Trophoblast cell (in vitro differentiated cells and primary cell): ENCODE data around the gene HECW1.
"Not testable (repeated sequence)": the region's sequence is repeated elsewhere in the genome, so short reads cannot be mapped to it uniquely, and the experiment has no call there.

Experiments
- DNase-seq, 2 donors: peaks; one replicate each; pipeline ENCODE4 v3.0.0-alpha.2; 2016
- H2AFZ ChIP-seq: 2 replicates; pipeline ENCODE4 v1.6.1; 2013; ENCODE audit warnings: low read length, moderate library complexity, mild to moderate bottlenecking; ENCODE audit not compliant: insufficient read depth, poor library complexity
- H2AK5ac ChIP-seq: 2 replicates; pipeline ENCODE4 v1.6.1; 2013; ENCODE audit warnings: mild to moderate bottlenecking, low read length
- H2BK120ac ChIP-seq: 2 replicates; pipeline ENCODE4 v1.6.1; 2013; ENCODE audit warnings: low read length, mild to moderate bottlenecking, moderate library complexity; ENCODE audit not compliant: insufficient read depth, poor library complexity
- H2BK12ac ChIP-seq: 2 replicates; pipeline ENCODE4 v1.6.1; 2013; ENCODE audit warnings: mild to moderate bottlenecking, low read length, moderate library complexity
- H2BK5ac ChIP-seq: 2 replicates; pipeline ENCODE4 v1.6.1; 2013; ENCODE audit warnings: low read length, low read depth, moderate library complexity, mild to moderate bottlenecking; ENCODE audit not compliant: poor library complexity
- H3K14ac ChIP-seq: 2 replicates; pipeline ENCODE4 v1.6.1; 2013; ENCODE audit warnings: mild to moderate bottlenecking, low read length
- H3K18ac ChIP-seq: 2 replicates; pipeline ENCODE4 v1.6.1; 2013; ENCODE audit warnings: mild to moderate bottlenecking, low read length
- H3K23ac ChIP-seq: 2 replicates; pipeline ENCODE4 v1.6.1; 2013; ENCODE audit warnings: low read length
- H3K27ac ChIP-seq: 2 replicates; pipeline ENCODE4 v1.5.1; 2013; ENCODE audit warnings: low read depth, mild to moderate bottlenecking, inconsistent platforms, low read length, moderate library complexity
- H3K27me3 ChIP-seq: 2 replicates; pipeline ENCODE4 v1.6.1; 2013; ENCODE audit warnings: inconsistent platforms, mild to moderate bottlenecking, low read length, moderate library complexity; ENCODE audit not compliant: insufficient read depth
- H3K36me3 ChIP-seq, 2 experiments: 1 replicate in 1 of 2; 2 replicates in 1 of 2; pipeline ENCODE4 v1.6.1; 2013; ENCODE audit warnings: low read length in 2 of 2, mild to moderate bottlenecking in 2 of 2, moderate library complexity in 1 of 2; ENCODE audit not compliant: insufficient read depth in 2 of 2, control insufficient read depth in 1 of 2
- H3K4ac ChIP-seq: 2 replicates; pipeline ENCODE4 v1.6.1; 2013; ENCODE audit warnings: low read depth, mild to moderate bottlenecking, low read length, moderate library complexity
- H3K4me1 ChIP-seq, 2 experiments: 1 replicate in 1 of 2; 2 replicates in 1 of 2; pipeline ENCODE4 v1.6.1; 2013; ENCODE audit warnings: low read length in 2 of 2, mild to moderate bottlenecking in 2 of 2, moderate library complexity in 1 of 2; ENCODE audit not compliant: insufficient read depth in 2 of 2, control insufficient read depth in 1 of 2
- H3K4me2 ChIP-seq: 2 replicates; pipeline ENCODE4 v1.6.1; 2013; ENCODE audit warnings: inconsistent platforms, mild to moderate bottlenecking, low read length, moderate library complexity
- H3K4me3 ChIP-seq: 2 replicates; pipeline ENCODE4 v1.5.1; 2013; ENCODE audit warnings: mild to moderate bottlenecking, low read depth, low read length, inconsistent platforms
- H3K79me1 ChIP-seq: one replicate; pipeline ENCODE4 v1.6.1; 2013; ENCODE audit warnings: low read length
- H3K79me2 ChIP-seq: 2 replicates; pipeline ENCODE4 v1.6.1; 2013; ENCODE audit warnings: low read length, mild to moderate bottlenecking; ENCODE audit not compliant: control insufficient read depth, insufficient read depth, poor library complexity
- H3K9ac ChIP-seq: 2 replicates; pipeline ENCODE4 v1.6.1; 2013; ENCODE audit warnings: mild to moderate bottlenecking, low read length
- H3K9me3 ChIP-seq: 2 replicates; pipeline ENCODE4 v1.6.1; 2013; ENCODE audit warnings: low read depth, mild to moderate bottlenecking, control low read depth, inconsistent platforms, low read length; ENCODE audit not compliant: insufficient read depth
- H4K12ac ChIP-seq: 2 replicates; pipeline ENCODE4 v1.6.1; 2013; ENCODE audit warnings: low read depth, mild to moderate bottlenecking, low read length, moderate library complexity
- H4K8ac ChIP-seq: 2 replicates; pipeline ENCODE4 v1.6.1; 2013; ENCODE audit warnings: low read depth, mild to moderate bottlenecking, low read length, moderate library complexity
- H4K91ac ChIP-seq: one replicate; pipeline ENCODE4 v1.6.1; 2013; ENCODE audit warnings: low read depth, mild to moderate bottlenecking, low read length, moderate library complexity
- WGBS: extraction: QIAGEN DNeasy Blood & Tissue Kit; methylation state at CpG from one replicate; pipeline ENCODE4 v1.1.7; 2013; ENCODE audit warnings: missing lambda C conversion rate; ENCODE audit not compliant: insufficient read length, insufficient coverage; ENCODE audit errors: extremely low coverage; 5-methylcytosine and 5-hydroxymethylcytosine counted together

Gene HECW1

DNA sequence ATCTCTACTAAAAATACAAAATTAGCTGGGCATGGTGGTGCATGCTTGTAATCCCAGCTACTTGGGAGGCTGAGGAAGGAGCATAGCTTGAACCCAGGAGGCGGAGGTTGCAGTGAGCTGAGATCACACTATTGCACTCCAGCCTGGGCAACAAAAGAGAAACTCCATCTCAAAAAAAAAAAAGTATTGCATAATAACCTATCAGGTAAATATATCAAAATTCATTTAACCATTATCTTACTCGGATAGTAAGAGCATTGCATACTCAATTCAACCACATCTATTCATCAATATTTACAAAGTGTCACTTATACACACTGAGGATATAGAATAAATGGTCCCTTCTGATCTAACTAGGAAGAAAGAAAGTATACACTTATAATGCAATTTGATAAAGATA lies 461.4 kb downstream of the HECW1 start:
- H3K79me2 ChIP-seq, DNase-seq, H3K27me3 ChIP-seq, H3K4me3 ChIP-seq, H3K18ac ChIP-seq, H3K9ac ChIP-seq, H4K91ac ChIP-seq, H3K9me3 ChIP-seq, H2BK5ac ChIP-seq, H3K4me1 ChIP-seq, H3K36me3 ChIP-seq, H2AK5ac ChIP-seq, H3K79me1 ChIP-seq, H2AFZ ChIP-seq, H4K12ac ChIP-seq, H3K14ac ChIP-seq, H3K4me2 ChIP-seq, H2BK12ac ChIP-seq, H4K8ac ChIP-seq, H3K23ac ChIP-seq, H2BK120ac ChIP-seq, H3K27ac ChIP-seq, H3K4ac ChIP-seq: not testable (repeated sequence)
- WGBS, result no CpG with 5 or more reads among the region's 2 CpGs

DNA sequence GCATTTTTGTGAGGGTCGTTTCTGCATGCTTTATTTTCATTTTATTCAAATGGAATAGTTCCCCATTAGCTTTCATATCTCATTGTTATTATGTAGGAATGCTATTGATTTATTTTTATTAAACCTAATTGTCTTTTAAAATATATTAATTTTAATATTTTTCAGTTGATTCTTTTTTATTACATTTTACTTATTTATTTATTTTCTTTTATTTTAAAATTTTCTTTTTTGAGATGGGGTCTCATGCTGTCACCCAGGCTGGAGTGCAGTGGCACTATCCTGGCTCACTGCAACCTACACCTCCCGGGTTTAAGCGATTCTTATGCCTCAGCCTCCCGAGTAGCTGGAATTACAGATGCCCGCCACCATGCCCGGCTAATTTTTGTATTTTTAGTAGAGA lies 463.1 kb downstream of the HECW1 start:
- Histone ChIP-seq H2BK5ac (no peak overlapping the region), H3K27ac (no peak overlapping the region), H3K79me1 (no peaks in the 10 kb centered on the region), H4K12ac (no peak overlapping the region), H4K8ac (no peak overlapping the region), H3K9ac (no peak overlapping the region), H3K4ac (no peak overlapping the region), H3K4me1 (peaks cover 0 to 2% of the 10 kb centered on the region in 2 experiments), H4K91ac (no peak overlapping the region), H3K27me3 (no peaks in the 10 kb centered on the region), H3K4me2 (no peak overlapping the region), H3K23ac (no peak overlapping the region), H2AFZ (no peak overlapping the region), H3K14ac (no peak overlapping the region), H3K79me2 (no peaks in the 10 kb centered on the region), H3K9me3 (no peaks in the 10 kb centered on the region), H2BK12ac (no peak overlapping the region), H2BK120ac (no peak overlapping the region), H2AK5ac (no peak overlapping the region), H3K4me3 (no peak overlapping the region), H3K36me3 (no peaks in the 10 kb centered on the region), H3K18ac (no peak overlapping the region)
- no CpG with 5 or more reads among the region's 6 CpGs for WGBS
- no peak for DNase-seq

DNA sequence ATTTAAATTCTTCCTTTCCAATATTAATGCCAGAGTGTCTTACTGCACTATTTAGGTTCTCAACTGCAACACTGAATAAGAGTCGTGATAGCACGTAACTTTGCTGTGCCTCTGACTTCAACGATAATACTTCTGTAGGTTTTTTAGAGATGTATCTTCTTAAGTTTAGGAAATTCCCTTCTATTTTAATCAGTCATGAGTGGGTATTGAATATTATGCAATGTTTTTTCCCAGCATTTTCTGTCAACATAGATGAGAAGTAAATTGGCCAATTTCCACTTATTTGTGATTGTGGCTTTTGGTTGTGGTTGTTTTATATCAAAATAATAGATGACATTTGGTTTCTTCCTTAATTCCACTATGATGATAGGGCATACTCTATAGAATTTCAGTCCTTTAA lies 463.8 kb downstream of the HECW1 start:
- Histone ChIP-seq H3K9me3 (no peaks in the 10 kb centered on the region), H3K9ac (no peak overlapping the region), H4K8ac (no peak overlapping the region), H4K91ac (no peak overlapping the region), H3K79me2 (no peaks in the 10 kb centered on the region), H2AFZ (no peak overlapping the region), H3K14ac (no peak overlapping the region), H3K4me1 (peaks cover 0 to 2% of the 10 kb centered on the region in 2 experiments), H3K36me3 (no peaks in the 10 kb centered on the region), H3K4me3 (no peak overlapping the region), H3K27me3 (no peaks in the 10 kb centered on the region), H4K12ac (no peak overlapping the region), H3K18ac (no peak overlapping the region), H2BK12ac (no peak overlapping the region), H3K4ac (no peak overlapping the region), H2BK5ac (no peak overlapping the region), H3K4me2 (no peak overlapping the region), H2AK5ac (no peak overlapping the region), H2BK120ac (no peak overlapping the region), H3K79me1 (no peaks in the 10 kb centered on the region), H3K23ac (no peak overlapping the region), H3K27ac (no peak overlapping the region)
- WGBS, result no CpG with 5 or more reads among the region's 3 CpGs
- no peak for DNase-seq

DNA sequence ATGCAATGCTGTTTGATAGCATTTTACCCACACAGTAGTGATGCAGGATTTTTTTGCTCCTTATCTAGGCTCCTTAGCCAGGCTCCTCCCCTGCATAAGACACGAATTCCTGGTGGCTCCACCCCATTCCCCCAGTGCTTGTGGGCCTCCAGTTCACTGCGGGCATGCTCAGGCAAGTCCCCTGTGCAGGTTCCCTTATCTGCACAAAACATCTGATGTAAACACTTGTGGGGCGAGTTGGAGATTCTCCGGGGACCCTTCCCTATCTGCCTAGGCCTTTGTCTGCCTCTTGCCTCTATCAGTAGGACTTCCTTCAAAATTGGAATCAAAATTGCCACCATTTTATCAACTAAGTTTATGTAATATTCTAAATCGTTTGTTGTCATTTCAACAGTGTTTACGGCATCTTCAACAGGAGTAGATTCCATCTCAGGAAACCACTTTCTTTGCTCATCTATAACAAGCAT lies 465.1 kb downstream of the HECW1 start:
- peak; percentile 76 to 88 for DNase-seq
- Histone ChIP-seq H2BK5ac (peak overlapping the region; percentile 26), H3K4me2 (no peak overlapping the region), H2AFZ (peak overlapping the region; percentile 30), H3K79me1 (no peaks in the 10 kb centered on the region), H2BK12ac (no peak overlapping the region), H4K12ac (no peak overlapping the region), H4K91ac (no peak overlapping the region), H3K36me3 (no peaks in the 10 kb centered on the region), H3K9me3 (no peaks in the 10 kb centered on the region), H3K14ac (no peak overlapping the region), H3K9ac (no peak overlapping the region), H3K79me2 (no peaks in the 10 kb centered on the region), H4K8ac (peak overlapping the region; percentile 17), H3K4ac (no peak overlapping the region), H3K23ac (no peak overlapping the region), H3K27me3 (no peaks in the 10 kb centered on the region), H3K4me3 (no peak overlapping the region), H3K18ac (no peak overlapping the region), H3K27ac (no peak overlapping the region), H2AK5ac (no peak overlapping the region), H3K4me1 (peaks cover 0 to 2% of the 10 kb centered on the region in 2 experiments), H2BK120ac (peak overlapping the region; percentile 20)
- no CpG with 5 or more reads among the region's 6 CpGs for WGBS
